Measurements from ENCODE around the gene CLTB. TPM values are rescaled to one million over a fixed set of nuclear protein-coding genes. Genes with fewer than 3 reads are reported as not detected.

Gene CLTB
- total RNA-seq, 1 experiment from 2014 or later = 339 TPM

DNA sequence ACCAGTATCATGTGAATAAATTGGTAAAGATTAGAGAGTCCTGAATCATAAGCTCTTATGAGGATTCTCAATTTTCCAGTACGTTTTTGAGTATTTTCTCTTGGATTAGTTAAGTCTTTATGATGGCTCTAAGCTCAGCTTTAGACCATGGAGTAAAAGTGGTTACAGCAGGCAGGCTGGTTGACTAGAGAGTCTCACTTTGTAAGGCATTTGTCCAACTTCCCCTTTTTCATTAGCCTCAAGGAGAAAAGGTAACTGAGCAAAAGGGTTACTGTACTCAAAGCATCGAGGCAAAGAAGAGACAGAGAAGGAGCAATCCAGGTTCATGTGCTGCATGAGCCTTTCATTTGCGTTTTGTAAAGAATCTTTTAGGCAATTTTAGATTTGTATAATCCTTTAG lies 36.5 kb downstream of the CLTB start:
- CTCF ChIA-PET = interaction anchor here (0.6 kb wide), 1 partner anchor 32 kb away, joined by 3 read pairs; no protein-coding TSS in a partner anchor
- H3K36me3 Mint-ChIP-seq (ENCODE audit: insufficient read depth, unreplicated experiment) = peaks cover 60% of the 10 kb centered on the region

DNA sequence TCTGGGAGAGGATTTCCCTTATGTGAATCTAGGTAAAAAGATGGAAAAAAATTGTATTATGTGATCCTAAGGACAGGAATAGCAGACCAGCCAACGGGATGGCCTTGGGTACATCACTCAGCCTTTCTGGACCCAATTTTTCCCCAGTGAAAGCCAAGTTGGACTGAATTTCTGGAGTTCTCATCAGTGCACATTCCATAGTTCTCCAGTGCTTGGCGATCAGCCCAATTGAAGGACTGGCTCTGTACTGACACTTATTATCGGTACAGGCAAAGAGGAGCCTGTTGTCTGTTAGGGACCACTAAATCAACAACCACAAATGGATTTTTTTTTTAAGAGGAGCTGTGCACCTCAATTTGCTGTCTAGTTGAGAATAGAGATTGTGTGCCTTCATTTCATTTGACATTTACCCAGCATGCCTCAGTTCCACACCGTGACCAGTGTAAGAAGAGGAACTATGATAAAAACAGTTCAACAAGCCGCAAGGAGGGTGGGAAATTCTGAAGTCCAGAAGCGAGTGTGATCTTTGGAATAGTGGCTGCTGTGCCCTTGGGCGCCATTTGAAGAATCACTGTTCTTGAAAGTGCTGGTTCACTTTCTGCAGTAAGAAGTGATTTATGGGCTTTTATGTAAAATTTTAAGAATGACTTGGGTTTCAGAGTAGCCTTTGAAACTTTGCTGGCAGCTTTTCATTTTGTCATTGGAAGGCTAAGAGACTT lies 43.1 kb downstream of the CLTB start:
- Mint-ChIP-seq H3K9me3 (ENCODE audit: unreplicated experiment) (no peaks in the 10 kb centered on the region), H3K27ac (ENCODE audit: low read depth, unreplicated experiment) (no peak overlapping the region), H3K27me3 (ENCODE audit: insufficient read depth, unreplicated experiment) (no peaks in the 10 kb centered on the region), H3K4me1 (ENCODE audit: insufficient read depth, unreplicated experiment) (peaks cover 6% of the 10 kb centered on the region), H3K36me3 (ENCODE audit: insufficient read depth, unreplicated experiment) (no peaks in the 10 kb centered on the region), H3K4me3 (ENCODE audit: unreplicated experiment) (no peak overlapping the region)
- no peak for DNase-seq (ENCODE audit: unreplicated experiment)
- ChIA-PET POLR2A (interaction anchor here (0.6 to 1.8 kb wide), 4 partner anchors 11 to 16 kb away, joined by 3 to 10 read pairs (median 4); partner anchors contain the start of genes HIGD2A, KIAA1191 and NOP16), CTCF (interaction anchor here (0.5 to 1.3 kb wide), 3 partner anchors 11 to 1772 kb away, joined by 4 to 5 read pairs (median 4); no protein-coding TSS in a partner anchor)
- intact Hi-C loops (cut with micrococcal nuclease) = no loop called here
- TF ChIP-seq, protein P1, sequence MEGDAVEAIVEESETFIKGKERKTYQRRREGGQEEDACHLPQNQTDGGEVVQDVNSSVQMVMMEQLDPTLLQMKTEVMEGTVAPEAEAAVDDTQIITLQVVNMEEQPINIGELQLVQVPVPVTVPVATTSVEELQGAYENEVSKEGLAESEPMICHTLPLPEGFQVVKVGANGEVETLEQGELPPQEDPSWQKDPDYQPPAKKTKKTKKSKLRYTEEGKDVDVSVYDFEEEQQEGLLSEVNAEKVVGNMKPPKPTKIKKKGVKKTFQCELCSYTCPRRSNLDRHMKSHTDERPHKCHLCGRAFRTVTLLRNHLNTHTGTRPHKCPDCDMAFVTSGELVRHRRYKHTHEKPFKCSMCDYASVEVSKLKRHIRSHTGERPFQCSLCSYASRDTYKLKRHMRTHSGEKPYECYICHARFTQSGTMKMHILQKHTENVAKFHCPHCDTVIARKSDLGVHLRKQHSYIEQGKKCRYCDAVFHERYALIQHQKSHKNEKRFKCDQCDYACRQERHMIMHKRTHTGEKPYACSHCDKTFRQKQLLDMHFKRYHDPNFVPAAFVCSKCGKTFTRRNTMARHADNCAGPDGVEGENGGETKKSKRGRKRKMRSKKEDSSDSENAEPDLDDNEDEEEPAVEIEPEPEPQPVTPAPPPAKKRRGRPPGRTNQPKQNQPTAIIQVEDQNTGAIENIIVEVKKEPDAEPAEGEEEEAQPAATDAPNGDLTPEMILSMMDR (IDR thresholded peaks at IDR 0.05; ENCODE audit: unreplicated experiment) = no peak
- no TSS peak for BruUV-seq (replicated peaks)

More for the DNA sequence above, 36.5 kb downstream of the CLTB start:
- intact Hi-C loops (cut with micrococcal nuclease) = loop anchor here (10.0 kb wide), 1 partner anchor 565 kb away; no protein-coding TSS in a partner anchor
- Mint-ChIP-seq H3K27me3 (ENCODE audit: insufficient read depth, unreplicated experiment) (no peaks in the 10 kb centered on the region), H3K9me3 (ENCODE audit: unreplicated experiment) (no peaks in the 10 kb centered on the region), H3K4me1 (ENCODE audit: insufficient read depth, unreplicated experiment) (no peaks in the 10 kb centered on the region), H3K4me3 (ENCODE audit: unreplicated experiment) (no peak overlapping the region), H3K27ac (ENCODE audit: low read depth, unreplicated experiment) (no peak overlapping the region)
- POLR2A ChIA-PET = interaction anchor here (1.7 kb wide), 1 partner anchor 8 kb away, joined by 4 read pairs; the partner anchor contains the start of genes HIGD2A and NOP16
- no peak for DNase-seq (ENCODE audit: unreplicated experiment)
- TF ChIP-seq, protein P1 (IDR thresholded peaks at IDR 0.05; ENCODE audit: unreplicated experiment) = no peak
- no TSS peak for BruUV-seq (replicated peaks)

DNA sequence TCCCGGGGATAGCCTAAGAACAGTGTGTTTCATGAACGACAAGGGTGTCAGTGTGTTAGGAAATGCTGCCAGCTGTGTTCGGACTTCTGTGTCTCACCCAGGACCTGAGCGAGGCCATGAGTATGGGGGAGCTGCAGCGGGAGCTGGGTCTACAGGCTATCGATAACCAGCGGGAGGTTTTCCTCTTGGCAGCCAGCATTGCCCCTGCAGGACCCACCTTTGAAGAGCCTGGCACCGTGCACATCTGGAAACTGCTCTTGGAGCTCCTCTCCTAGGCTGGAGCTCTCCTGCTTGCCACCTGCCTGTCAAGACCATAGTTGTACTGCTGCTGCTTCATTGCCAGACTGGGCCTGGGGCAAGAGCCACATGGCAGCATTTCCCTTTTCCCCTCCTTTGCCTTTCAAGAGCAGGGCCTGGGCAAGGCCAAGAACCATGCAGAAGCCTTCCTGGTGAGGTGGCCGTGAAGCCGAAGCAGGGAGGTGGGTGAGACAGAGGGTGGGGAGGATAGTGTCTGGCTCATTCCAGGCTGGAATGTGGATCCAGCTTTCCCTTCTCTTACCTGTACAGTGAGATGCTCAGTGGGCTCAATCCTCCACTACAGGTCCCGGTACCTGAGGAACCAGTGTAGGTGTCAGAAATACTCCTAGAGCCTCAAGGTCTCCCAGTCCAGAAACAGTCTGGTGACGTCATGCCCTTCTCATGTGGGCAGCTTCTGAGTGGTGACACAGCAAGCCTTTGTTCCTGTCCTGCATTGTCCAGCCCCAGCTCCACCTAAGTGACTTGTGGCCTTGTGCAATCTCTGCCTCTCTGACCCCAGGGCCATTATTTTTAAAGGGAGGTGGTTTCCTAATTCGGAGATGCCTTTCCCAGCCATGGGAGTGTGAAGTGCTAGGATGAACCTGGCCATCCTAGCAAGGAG lies 44.5 kb downstream of the CLTB start:
- ChIA-PET POLR2A (interaction anchor here (1.7 kb wide), 1 partner anchor 10 kb away, joined by 10 read pairs; the partner anchor contains the start of gene KIAA1191), CTCF (interaction anchor here (0.6 to 1.0 kb wide), 5 partner anchors 13 to 139 kb away, joined by 3 to 5 read pairs (median 3); no protein-coding TSS in a partner anchor)
- TF ChIP-seq, protein P1 (IDR thresholded peaks at IDR 0.05; ENCODE audit: unreplicated experiment) = no peak
- Mint-ChIP-seq H3K27me3 (ENCODE audit: insufficient read depth, unreplicated experiment) (no peaks in the 10 kb centered on the region), H3K4me1 (ENCODE audit: insufficient read depth, unreplicated experiment) (peaks cover 6% of the 10 kb centered on the region), H3K9me3 (ENCODE audit: unreplicated experiment) (no peaks in the 10 kb centered on the region), H3K4me3 (ENCODE audit: unreplicated experiment) (no peak overlapping the region), H3K27ac (ENCODE audit: low read depth, unreplicated experiment) (no peak overlapping the region), H3K36me3 (ENCODE audit: insufficient read depth, unreplicated experiment) (no peaks in the 10 kb centered on the region)
- DNase-seq (ENCODE audit: unreplicated experiment) = peak; percentile 42
- intact Hi-C loops (cut with micrococcal nuclease) = no loop called here
- BruUV-seq (replicated peaks) = no TSS peak

All from MCF 10A (cell line).